OCI-LY7 (cell line): Measurements from ENCODE around the gene PTPRJ. TPM values are rescaled to one million over a fixed set of nuclear protein-coding genes. Genes with fewer than 3 reads are reported as not detected.

ENCODE experiments used
- BruUV-seq: library from RNA; stranded (reverse); fragments of 400-500 nt; replicated peaks from 2 replicates; lab custom pipeline; 2021; lab: Mats Ljungman, UMichigan
- CTCF ChIA-PET: fragments of 300-600 bp; sonication (Branson Sonifier 250); formaldehyde crosslinking; loops from one replicate; lab custom pipeline; 2022; ENCODE audit warnings: antibody characterized with exemption; ENCODE audit not compliant: unreplicated experiment; lab: Charles Lee
- POLR2A ChIA-PET: fragments of 300-600 bp; sonication (Branson Sonifier 250); formaldehyde crosslinking; loops from one replicate; lab custom pipeline; 2022; ENCODE audit warnings: antibody characterized with exemption; lab: Charles Lee
- DNase-seq: peaks from one replicate; pipeline ENCODE4 v3.0.0-alpha.2; 2015; ENCODE audit warnings: low spot score
- H2AFZ ChIP-seq: fragments of 200-600 bp; sonication (generic), shearing (Covaris generic); 2 replicates; pipeline ENCODE4 v1.6.1; 2014; ENCODE audit warnings: mild to moderate bottlenecking, antibody characterized with exemption, low read length, moderate library complexity
- H3K27ac ChIP-seq: fragments of 200-600 bp; sonication (generic); 2 replicates; pipeline ENCODE4 v1.5.1; 2014; ENCODE audit warnings: mixed run types, low read depth, mild to moderate bottlenecking, moderate library complexity, low read length, inconsistent platforms; ENCODE audit not compliant: poor library complexity, severe bottlenecking
- H3K36me3 ChIP-seq: fragments of 200-600 bp; sonication (generic); 2 replicates; pipeline ENCODE4 v1.6.1; 2014; ENCODE audit warnings: mild to moderate bottlenecking, antibody characterized with exemption, low read length, moderate library complexity, mixed read lengths; ENCODE audit not compliant: insufficient read depth
- H3K4me1 ChIP-seq: fragments of 200-600 bp; sonication (generic); 2 replicates; pipeline ENCODE4 v1.5.1; 2014; ENCODE audit warnings: mild to moderate bottlenecking, low read length; ENCODE audit not compliant: insufficient read depth, poor library complexity, severe bottlenecking
- H3K4me2 ChIP-seq: fragments of 200-600 bp; sonication (generic); 2 replicates; pipeline ENCODE4 v1.6.1; 2014; ENCODE audit warnings: mild to moderate bottlenecking, low read length
- H3K4me3 ChIP-seq: fragments of 200-600 bp; sonication (generic); 2 replicates; pipeline ENCODE4 v1.5.1; 2014; ENCODE audit warnings: mild to moderate bottlenecking, low read depth, low read length; ENCODE audit not compliant: poor library complexity, severe bottlenecking
- H3K79me2 ChIP-seq: fragments of 200-600 bp; sonication (generic); 2 replicates; pipeline ENCODE4 v1.6.1; 2016; ENCODE audit warnings: low read depth, mild to moderate bottlenecking, low read length, moderate library complexity, mixed read lengths; ENCODE audit not compliant: insufficient read depth
- H3K9me2 ChIP-seq: fragments of 200-600 bp; sonication (generic); 2 replicates; pipeline ENCODE4 v1.6.1; 2016; ENCODE audit warnings: mild to moderate bottlenecking, low read length, mixed read lengths; ENCODE audit not compliant: insufficient read depth
- H3K9me3 ChIP-seq: fragments of 200-600 bp; sonication (generic); 2 replicates; pipeline ENCODE4 v1.6.1; 2014; ENCODE audit warnings: mild to moderate bottlenecking, mixed run types, low read length, mixed read lengths
- H4K20me1 ChIP-seq: fragments of 200-600 bp; sonication (generic); 2 replicates; pipeline ENCODE4 v1.6.1; 2014; ENCODE audit warnings: mild to moderate bottlenecking, antibody characterized with exemption, low read length, moderate library complexity, mixed read lengths; ENCODE audit not compliant: insufficient read depth
- CTCF ChIP-seq: fragments of 200-600 bp; sonication (generic); conservative IDR thresholded peaks from 2 replicates; pipeline ENCODE4 v1.5.1; 2014; ENCODE audit warnings: mild to moderate bottlenecking, antibody characterized with exemption, low read length, moderate library complexity, mixed read lengths
- EZH2phosphoT487 ChIP-seq: fragments of 200-600 bp; sonication (generic); IDR thresholded peaks from 2 replicates; pipeline ENCODE4 v1.6.1; 2018; ENCODE audit warnings: low read depth, borderline replicate concordance, mild to moderate bottlenecking, mixed run types, antibody characterized with exemption, low read length, moderate library complexity, mixed read lengths
- intact Hi-C: fragments of 100-400 bp; cut with micrococcal nuclease; formaldehyde crosslinking; loops from one replicate; pipeline ENCODE4 v1.10.0; 2022; ENCODE audit not compliant: unreplicated experiment
- total RNA-seq, 2 experiments: library from RNA; depleted of rRNA in 1 of 2; stranded (reverse); fragments of >200 nt in 1 of 2; shearing (Covaris generic) in 1 of 2; gene quantifications; 2 replicates each; pipeline ENCODE4 v1.2.3, GENCODE V29; 2014 to 2022

PTPRJ gene
- total RNA-seq, 2 experiments from 2014 or later, result 5.4 to 28.3 TPM

DNA sequence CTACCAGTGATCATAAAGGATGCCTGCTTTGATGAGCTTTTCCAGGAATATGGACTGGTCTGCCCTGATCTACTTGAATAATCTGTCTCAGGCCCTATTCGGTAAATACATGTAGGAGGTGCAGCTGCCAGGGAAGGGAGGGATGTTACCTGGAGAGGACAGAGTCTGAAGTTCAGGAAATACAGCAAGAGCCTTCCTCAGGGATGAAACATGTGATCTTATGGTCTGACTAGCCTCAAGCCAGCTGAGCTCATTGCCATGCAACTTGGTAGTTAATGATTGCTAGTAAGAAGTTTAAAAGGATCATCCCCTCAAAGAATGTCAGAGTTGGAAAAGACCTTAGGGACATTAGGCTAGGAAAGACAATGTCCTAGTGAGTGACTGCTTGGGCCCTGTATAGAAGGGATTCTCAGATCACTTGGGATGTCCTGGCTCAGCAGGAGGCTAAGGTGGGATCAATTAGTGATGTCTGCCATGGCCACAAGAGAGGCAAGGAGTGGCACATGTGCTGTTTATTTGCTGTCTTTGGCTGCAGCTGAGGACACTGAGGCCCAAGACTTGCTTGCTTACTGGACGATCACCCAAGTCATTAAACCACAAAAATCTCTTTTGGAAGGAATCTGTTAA is 18.5 kb downstream of the PTPRJ start:
- H3K4me1 ChIP-seq, result peaks cover 70% of the 10 kb centered on the region
- no peak overlapping the region for H3K4me3 ChIP-seq
- no peaks in the 10 kb centered on the region for H3K36me3 ChIP-seq
- DNase-seq, result no peak
- no peak overlapping the region for H3K27ac ChIP-seq
- no peaks in the 10 kb centered on the region for H3K9me2 ChIP-seq
- H3K9me3 ChIP-seq, result no peaks in the 10 kb centered on the region
- ChIA-PET POLR2A (interaction anchor here (0.6 to 4.5 kb wide), 10 partner anchors 9 to 109 kb away, joined by 3 to 23 read pairs (median 4); no protein-coding TSS in a partner anchor), CTCF (interaction anchor here (0.5 to 1.5 kb wide), 2 partner anchors 14 to 121 kb away, joined by 3 to 4 read pairs; no protein-coding TSS in a partner anchor)
- no peaks in the 10 kb centered on the region for H4K20me1 ChIP-seq
- H3K79me2 ChIP-seq, result peaks cover 12% of the 10 kb centered on the region; the same call in 1 of the 2 replicates
- no peak overlapping the region for H2AFZ ChIP-seq
- TF ChIP-seq EZH2phosphoT487, result no peak
- no peak for TF ChIP-seq CTCF
- H3K4me2 ChIP-seq, result no peak overlapping the region; the same call in 1 of the 2 replicates
- intact Hi-C loops, result no loop called here
- BruUV-seq, result no TSS peak

GRCh38 chr11:48000432-48000831 is 20.1 kb downstream of the PTPRJ start:
- Histone ChIP-seq H3K4me1 (peaks cover 85% of the 10 kb centered on the region), H3K27ac (no peak overlapping the region), H3K9me2 (no peaks in the 10 kb centered on the region), H3K9me3 (no peaks in the 10 kb centered on the region), H3K36me3 (no peaks in the 10 kb centered on the region), H3K4me2 (peak overlapping the region; percentile 4; the same call in 1 of the 2 replicates), H4K20me1 (no peaks in the 10 kb centered on the region), H3K79me2 (peaks cover 12% of the 10 kb centered on the region; the same call in 1 of the 2 replicates), H3K4me3 (no peak overlapping the region), H2AFZ (no peak overlapping the region)
- no peak for DNase-seq
- ChIA-PET POLR2A (interaction anchor here (0.6 to 4.5 kb wide), 7 partner anchors 11 to 107 kb away, joined by 3 to 23 read pairs (median 5); no protein-coding TSS in a partner anchor), CTCF (no interaction called here)
- no peak for TF ChIP-seq EZH2phosphoT487
- no peak for TF ChIP-seq CTCF
- BruUV-seq, result no TSS peak
- intact Hi-C loops, result no loop called here
